Measurements from ENCODE around the gene SDK1. TPM values are rescaled to one million over a fixed set of nuclear protein-coding genes. Genes with fewer than 3 reads are reported as not detected.
"Not testable (repeated sequence)": the region's sequence is repeated elsewhere in the genome, so short reads cannot be mapped to it uniquely, and the experiment has no call there.

SDK1 gene
- total RNA-seq, 1 donor from 2014 or later = 16.7 TPM

DNA sequence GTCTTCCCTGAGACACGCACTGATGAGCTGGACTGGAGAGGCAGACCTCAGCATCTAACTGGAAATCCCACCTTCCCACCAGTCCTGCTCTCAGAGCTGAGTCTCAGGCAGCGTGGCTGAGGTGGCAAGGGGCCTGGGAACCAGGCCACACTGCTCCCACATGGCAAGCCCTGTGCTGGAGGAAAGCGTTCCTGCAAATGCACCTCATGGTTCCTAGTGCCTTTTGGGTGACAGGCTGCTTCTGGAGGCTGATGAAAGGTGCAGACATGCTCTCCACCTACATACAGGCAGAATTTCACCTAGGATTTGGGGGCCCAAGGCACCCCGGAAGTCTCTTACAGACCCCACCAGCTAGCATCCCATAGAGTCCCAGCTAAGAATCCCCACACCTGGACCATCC, 948.2 kb downstream of the SDK1 start:
- intact Hi-C loops (cut with DNase I) = no loop called here
- no peak overlapping the region for H3K4me3 ChIP-seq
- H3K36me3 ChIP-seq = no peaks in the 10 kb centered on the region
- no peak for TF ChIP-seq POLR2A (IDR thresholded peaks at IDR 0.05)
- TF ChIP-seq, protein P1, sequence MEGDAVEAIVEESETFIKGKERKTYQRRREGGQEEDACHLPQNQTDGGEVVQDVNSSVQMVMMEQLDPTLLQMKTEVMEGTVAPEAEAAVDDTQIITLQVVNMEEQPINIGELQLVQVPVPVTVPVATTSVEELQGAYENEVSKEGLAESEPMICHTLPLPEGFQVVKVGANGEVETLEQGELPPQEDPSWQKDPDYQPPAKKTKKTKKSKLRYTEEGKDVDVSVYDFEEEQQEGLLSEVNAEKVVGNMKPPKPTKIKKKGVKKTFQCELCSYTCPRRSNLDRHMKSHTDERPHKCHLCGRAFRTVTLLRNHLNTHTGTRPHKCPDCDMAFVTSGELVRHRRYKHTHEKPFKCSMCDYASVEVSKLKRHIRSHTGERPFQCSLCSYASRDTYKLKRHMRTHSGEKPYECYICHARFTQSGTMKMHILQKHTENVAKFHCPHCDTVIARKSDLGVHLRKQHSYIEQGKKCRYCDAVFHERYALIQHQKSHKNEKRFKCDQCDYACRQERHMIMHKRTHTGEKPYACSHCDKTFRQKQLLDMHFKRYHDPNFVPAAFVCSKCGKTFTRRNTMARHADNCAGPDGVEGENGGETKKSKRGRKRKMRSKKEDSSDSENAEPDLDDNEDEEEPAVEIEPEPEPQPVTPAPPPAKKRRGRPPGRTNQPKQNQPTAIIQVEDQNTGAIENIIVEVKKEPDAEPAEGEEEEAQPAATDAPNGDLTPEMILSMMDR (IDR thresholded peaks at IDR 0.05) = no peak
- TF ChIP-seq POLR2AphosphoS5 (IDR thresholded peaks at IDR 0.05; ENCODE audit: insufficient read depth in 1 of 2, low read depth in 1 of 2) = no peak
- no peaks in the 10 kb centered on the region for H3K4me1 ChIP-seq
- no peak overlapping the region for H3K27ac ChIP-seq
- H3K27me3 ChIP-seq = no peaks in the 10 kb centered on the region
- DNase-seq (ENCODE audit: extremely low spot score in 2 of 2) = no peak
- no peaks in the 10 kb centered on the region for H3K9me3 ChIP-seq

DNA sequence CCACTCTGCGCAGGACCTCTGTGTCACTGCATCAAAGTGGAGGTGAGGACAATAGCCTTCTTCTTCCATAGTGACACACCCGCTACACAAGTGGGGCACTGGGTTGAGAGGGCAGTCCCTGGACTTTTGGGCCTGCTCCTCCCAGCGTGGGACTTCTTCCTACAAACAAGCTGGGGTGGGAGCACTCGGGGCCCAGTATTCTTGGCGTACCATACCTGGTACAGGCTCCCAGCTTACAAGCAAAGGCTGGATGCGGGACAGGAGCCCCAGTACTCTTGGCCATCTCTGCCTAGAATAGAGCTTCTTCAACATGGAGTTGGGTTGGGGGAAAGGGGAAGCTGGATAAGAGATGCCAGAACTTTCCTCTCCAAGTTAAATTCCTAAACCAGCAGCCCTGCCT, 954.3 kb downstream of the SDK1 start:
- TF ChIP-seq POLR2A (IDR thresholded peaks at IDR 0.05) (no peak), POLR2AphosphoS5 (IDR thresholded peaks at IDR 0.05; ENCODE audit: insufficient read depth in 1 of 2, low read depth in 1 of 2) (no peak)
- TF ChIP-seq, protein P1 (IDR thresholded peaks at IDR 0.05) = no peak
- H3K27ac ChIP-seq = no peak overlapping the region
- intact Hi-C loops (cut with DNase I) = no loop called here
- H3K9me3 ChIP-seq = no peaks in the 10 kb centered on the region
- H3K4me3 ChIP-seq = no peak overlapping the region
- no peaks in the 10 kb centered on the region for H3K36me3 ChIP-seq
- no peaks in the 10 kb centered on the region for H3K27me3 ChIP-seq
- H3K4me1 ChIP-seq = peaks cover 3% of the 10 kb centered on the region
- no peak for DNase-seq (ENCODE audit: extremely low spot score in 2 of 2)

DNA sequence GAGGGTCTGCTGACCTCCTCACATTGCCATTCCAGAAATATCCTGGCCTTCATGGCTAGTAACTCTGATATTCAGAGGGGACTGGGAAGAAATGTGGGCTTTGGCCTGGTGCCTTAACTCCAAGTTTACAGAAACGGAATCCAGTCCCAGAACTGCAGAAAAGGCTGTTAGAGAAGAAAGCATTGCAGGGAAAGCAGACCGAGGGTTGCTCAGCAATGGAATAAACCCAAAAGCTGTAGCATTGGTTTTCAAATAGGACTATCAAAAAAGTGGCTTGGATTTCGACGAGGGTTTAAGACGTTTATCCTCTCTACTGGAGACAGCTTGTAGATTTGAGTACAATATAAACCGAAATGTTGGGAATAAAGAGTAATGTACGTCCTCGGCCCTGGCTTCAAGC, 955.2 kb downstream of the SDK1 start:
- H3K4me1 ChIP-seq = peaks cover 3% of the 10 kb centered on the region
- no peak for DNase-seq (ENCODE audit: extremely low spot score in 2 of 2)
- no peak overlapping the region for H3K4me3 ChIP-seq
- H3K36me3 ChIP-seq = no peaks in the 10 kb centered on the region
- H3K27ac ChIP-seq = peak overlapping the region; percentile 48
- TF ChIP-seq POLR2A (IDR thresholded peaks at IDR 0.05) = no peak
- TF ChIP-seq, protein P1 (IDR thresholded peaks at IDR 0.05) = no peak
- TF ChIP-seq POLR2AphosphoS5 (IDR thresholded peaks at IDR 0.05; ENCODE audit: insufficient read depth in 1 of 2, low read depth in 1 of 2) = no peak
- H3K9me3 ChIP-seq = no peaks in the 10 kb centered on the region
- H3K27me3 ChIP-seq = no peaks in the 10 kb centered on the region
- intact Hi-C loops (cut with DNase I) = no loop called here

DNA sequence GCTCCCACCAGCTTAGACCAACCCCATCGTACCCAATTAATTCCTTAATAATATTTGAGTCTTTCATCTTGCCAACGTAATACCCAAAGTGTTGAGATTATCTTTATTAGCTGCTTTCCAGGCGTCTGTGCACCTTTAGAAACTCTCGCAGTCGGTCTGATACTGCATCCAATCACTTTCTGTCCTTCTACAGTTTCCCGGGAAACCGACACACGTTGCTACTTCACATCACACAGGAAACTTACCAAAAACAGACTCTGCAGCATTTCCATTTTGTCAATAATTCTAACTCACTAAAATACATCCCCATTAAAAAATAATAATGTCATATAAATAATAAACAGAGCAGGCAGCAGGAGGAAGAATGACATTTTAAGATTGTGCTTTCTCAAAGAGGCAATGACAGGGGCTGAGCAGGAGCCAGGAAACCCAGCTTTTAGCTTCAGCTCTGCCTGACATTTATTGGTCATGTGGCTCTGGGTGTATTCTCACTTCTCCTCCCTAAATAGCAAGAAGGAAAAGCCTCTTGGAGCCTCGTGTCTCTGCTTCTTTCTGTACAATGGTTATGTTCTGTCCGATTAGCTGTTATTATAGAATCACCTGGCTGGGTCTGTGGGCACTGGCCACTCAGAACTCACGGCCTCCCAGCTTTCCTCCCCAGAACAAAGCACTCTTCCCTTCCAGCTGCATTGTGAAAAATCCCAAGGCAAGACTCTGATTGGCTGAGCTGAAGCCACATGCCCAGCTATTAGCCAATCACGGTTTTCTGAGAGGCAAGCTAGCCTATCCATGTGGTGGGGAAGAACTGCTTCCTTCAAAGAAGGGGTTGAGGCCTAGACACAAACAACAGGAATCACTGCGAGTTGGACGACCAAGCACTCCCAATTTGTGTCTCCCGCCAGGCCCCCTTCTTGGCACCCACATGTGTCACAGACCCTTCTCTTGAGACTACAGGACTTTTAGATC, 956.4 kb downstream of the SDK1 start:
- H3K27ac ChIP-seq = no peak overlapping the region
- DNase-seq (ENCODE audit: extremely low spot score in 2 of 2) = no peak
- H3K4me3 ChIP-seq = no peak overlapping the region
- peaks cover 3% of the 10 kb centered on the region for H3K4me1 ChIP-seq
- TF ChIP-seq, protein P1 (IDR thresholded peaks at IDR 0.05) = no peak
- peak in 1 of 2 donors; percentile 50 for TF ChIP-seq POLR2AphosphoS5 (IDR thresholded peaks at IDR 0.05; ENCODE audit: insufficient read depth in 1 of 2, low read depth in 1 of 2)
- H3K27me3 ChIP-seq = no peaks in the 10 kb centered on the region
- no peaks in the 10 kb centered on the region for H3K36me3 ChIP-seq
- H3K9me3 ChIP-seq = no peaks in the 10 kb centered on the region
- intact Hi-C loops (cut with DNase I) = no loop called here

DNA sequence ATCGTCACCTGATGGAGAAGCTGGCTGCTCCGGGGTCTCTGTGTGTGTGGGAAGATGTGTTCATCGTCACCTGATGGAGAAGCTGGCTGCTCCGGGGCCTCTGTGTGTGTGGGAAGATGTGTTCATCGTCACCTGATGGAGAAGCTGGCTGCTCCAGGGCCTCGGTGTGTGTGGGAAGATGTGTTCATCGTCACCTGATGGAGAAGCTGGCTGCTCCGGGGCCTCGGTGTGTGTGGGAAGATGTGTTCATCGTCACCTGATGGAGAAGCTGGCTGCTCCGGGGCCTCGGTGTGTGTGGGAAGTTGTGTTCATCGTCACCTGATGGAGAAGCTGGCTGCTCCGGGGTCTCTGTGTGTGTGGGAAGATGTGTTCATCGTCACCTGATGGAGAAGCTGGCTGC, 959.1 kb downstream of the SDK1 start:
- DNase-seq (ENCODE audit: extremely low spot score in 2 of 2); H3K4me1 ChIP-seq; H3K36me3 ChIP-seq; H3K9me3 ChIP-seq; H3K27ac ChIP-seq; H3K27me3 ChIP-seq; H3K4me3 ChIP-seq; intact Hi-C loops (cut with DNase I): not testable (repeated sequence)

Measured in vagina (tissue), 2 donors.